DND-41 (cell line): Measurements from ENCODE around the gene KRTAP3-1.

Experiments used
- ATAC-seq: fragments of 200-7000 bp; cut with Tn5 transposase; 3 replicates; pipeline ENCODE4 v1.9.1; 2021; ENCODE audit warnings: low read depth; ENCODE audit not compliant: insufficient read depth
- DNase-seq: peaks from one replicate; pipeline ENCODE4 v3.0.0-alpha.2; 2020
- H2AFZ ChIP-seq: 2 replicates; pipeline ENCODE4 v1.6.0; 2012; ENCODE audit warnings: low read depth, low read length
- H3K27ac ChIP-seq: 2 replicates; pipeline ENCODE4 v1.5.1; 2012; ENCODE audit warnings: low read length, inconsistent platforms
- H3K27me3 ChIP-seq: fragments of 200-600 bp; sonication (generic); 2 replicates; pipeline ENCODE4 v1.6.0; 2012; ENCODE audit warnings: low read length, mild to moderate bottlenecking, inconsistent platforms; ENCODE audit not compliant: insufficient read depth, poor library complexity
- H3K36me3 ChIP-seq: 2 replicates; pipeline ENCODE4 v1.5.1; 2012; ENCODE audit warnings: low read length, inconsistent platforms; ENCODE audit not compliant: insufficient read depth
- H3K4me1 ChIP-seq: 2 replicates; pipeline ENCODE4 v1.5.1; 2012; ENCODE audit warnings: mild to moderate bottlenecking, low read length; ENCODE audit not compliant: insufficient read depth
- H3K4me2 ChIP-seq: 2 replicates; pipeline ENCODE4 v1.6.0; 2012; ENCODE audit warnings: mild to moderate bottlenecking, moderate library complexity, low read length, inconsistent platforms; ENCODE audit not compliant: insufficient read depth
- H3K4me3 ChIP-seq, 2 experiments: fragments of 200-600 bp in 1 of 2; shearing (Covaris generic) in 1 of 2; 2 replicates each; pipeline ENCODE4 v1.5.1; 2012 to 2016; ENCODE audit warnings: inconsistent platforms in 2 of 2, low read length in 2 of 2, mild to moderate bottlenecking in 2 of 2, low read depth in 1 of 2, moderate library complexity in 1 of 2
- H3K79me2 ChIP-seq: 2 replicates; pipeline ENCODE4 v1.6.0; 2012; ENCODE audit warnings: low read length, inconsistent platforms; ENCODE audit not compliant: insufficient read depth
- H3K9ac ChIP-seq: 2 replicates; pipeline ENCODE4 v1.6.0; 2012; ENCODE audit warnings: low read depth, mild to moderate bottlenecking, inconsistent platforms, low read length, moderate library complexity
- H3K9me3 ChIP-seq: 2 replicates; pipeline ENCODE4 v1.5.1; 2012; ENCODE audit warnings: low read length, moderate library complexity, mild to moderate bottlenecking, inconsistent platforms; ENCODE audit not compliant: insufficient read depth, severe bottlenecking
- H4K20me1 ChIP-seq: 2 replicates; pipeline ENCODE4 v1.6.0; 2012; ENCODE audit warnings: low read length; ENCODE audit not compliant: insufficient read depth
- CTCF ChIP-seq: IDR thresholded peaks from 2 replicates; pipeline ENCODE4 v1.5.1; 2012; ENCODE audit warnings: borderline replicate concordance, low read length, moderate library complexity, mild to moderate bottlenecking; ENCODE audit not compliant: poor library complexity, severe bottlenecking; ENCODE audit errors: extremely low read depth
- EZH2 ChIP-seq: IDR thresholded peaks from 3 replicates; pipeline ENCODE4 v1.6.1; 2012; ENCODE audit warnings: borderline replicate concordance, low read depth, mild to moderate bottlenecking, moderate library complexity, low read length, inconsistent platforms; ENCODE audit not compliant: severe bottlenecking

The KRTAP3-1 gene

GRCh38 chr17:40996829-40997228 lies 12.1 kb downstream of the KRTAP3-1 start:
- Histone ChIP-seq H3K4me1 (no peaks in the 10 kb centered on the region), H4K20me1 (no peaks in the 10 kb centered on the region), H3K27ac (no peak overlapping the region), H3K4me2 (no peak overlapping the region), H3K4me3 (no peak overlapping the region), H3K9ac (no peak overlapping the region), H3K79me2 (no peaks in the 10 kb centered on the region), H3K36me3 (no peaks in the 10 kb centered on the region), H3K27me3 (peaks cover 44% of the 10 kb centered on the region), H3K9me3 (no peaks in the 10 kb centered on the region), H2AFZ (no peak overlapping the region)
- no peak for ATAC-seq
- no peak for DNase-seq
- no peak for TF ChIP-seq EZH2
- TF ChIP-seq CTCF = no peak

- H3K27me3 ChIP-seq = peaks cover 41% of the 10 kb centered on the region
- no peak overlapping the region for H2AFZ ChIP-seq
- no peaks in the 10 kb centered on the region for H3K9me3 ChIP-seq
- no peaks in the 10 kb centered on the region for H4K20me1 ChIP-seq
- ATAC-seq = no peak
- no peaks in the 10 kb centered on the region for H3K4me1 ChIP-seq
- no peak overlapping the region for H3K27ac ChIP-seq
- no peaks in the 10 kb centered on the region for H3K79me2 ChIP-seq
- no peak overlapping the region for H3K4me3 ChIP-seq
- no peak for DNase-seq
- TF ChIP-seq CTCF (no peak), EZH2 (no peak)
- no peaks in the 10 kb centered on the region for H3K36me3 ChIP-seq
- no peak overlapping the region for H3K4me2 ChIP-seq
- no peak overlapping the region for H3K9ac ChIP-seq
These were observed 13.8 kb downstream of the KRTAP3-1 start for GRCh38 chr17:40995116-40995515.

- H3K9ac ChIP-seq = no peak within 1 kb of the TSS
- H4K20me1 ChIP-seq = no peaks in the 10 kb centered on the region
- DNase-seq (peak; percentile 13), ATAC-seq (peak; percentile 33; the same call in 1 of the 3 replicates)
- no peaks in the 10 kb centered on the region for H3K4me1 ChIP-seq
- TF ChIP-seq EZH2 (no peak), CTCF (no peak)
- H3K36me3 ChIP-seq = no peaks in the 10 kb centered on the region
- H3K9me3 ChIP-seq = no peaks in the 10 kb centered on the region
- no peak within 1 kb of the TSS for H3K4me2 ChIP-seq
- H3K4me3 ChIP-seq = no peak within 1 kb of the TSS
- no peaks in the 10 kb centered on the region for H3K79me2 ChIP-seq
- H3K27me3 ChIP-seq = peaks cover 35% of the 10 kb centered on the region
- H3K27ac ChIP-seq = no peak within 1 kb of the TSS
- no peak within 1 kb of the TSS for H2AFZ ChIP-seq
These were observed 15.1 kb downstream of the KRTAP3-1 start, which contains the start of gene KRTAP3-3 for GRCh38 chr17:40993839-40994238. Gene KRTAP3-3 (minus strand): TSS chr17:40994164. CDS start chr17:40994097, 67 bp downstream.

- H3K79me2 ChIP-seq = no peaks in the 10 kb centered on the region
- H3K4me2 ChIP-seq = no peak overlapping the region
- H3K36me3 ChIP-seq = no peaks in the 10 kb centered on the region
- ATAC-seq = no peak
- DNase-seq = no peak
- TF ChIP-seq EZH2 (no peak), CTCF (no peak)
- no peak overlapping the region for H3K9ac ChIP-seq
- no peak overlapping the region for H2AFZ ChIP-seq
- H3K4me3 ChIP-seq = no peak overlapping the region
- H3K4me1 ChIP-seq = no peaks in the 10 kb centered on the region
- peaks cover 38% of the 10 kb centered on the region for H3K27me3 ChIP-seq
- no peaks in the 10 kb centered on the region for H3K9me3 ChIP-seq
- H3K27ac ChIP-seq = no peak overlapping the region
- no peaks in the 10 kb centered on the region for H4K20me1 ChIP-seq
These were observed 15.8 kb downstream of the KRTAP3-1 start for GRCh38 chr17:40993084-40993483.
